IMR-90 (cell line): Measurements from ENCODE around the gene CLIC3. TPM values are rescaled to one million over a fixed set of nuclear protein-coding genes. Genes with fewer than 3 reads are reported as not detected.

Experiments used
- ATAC-seq: fragments of 200-7000 bp; cut with Tn5 transposase; 2 replicates; pipeline ENCODE4 v1.9.1; 2020; ENCODE audit warnings: low read depth, mild to moderate bottlenecking, moderate library complexity
- BruUV-seq: library from RNA; stranded (reverse); fragments of 400-500 nt; replicated peaks from 2 replicates; lab custom pipeline; 2021; lab: Mats Ljungman, UMichigan
- CTCF ChIA-PET: fragments of 300-600 bp; formaldehyde crosslinking; extraction: SDS; loops from one replicate; lab custom pipeline; 2021; ENCODE audit warnings: antibody characterized with exemption; lab: Yijun Ruan, JAX
- POLR2A ChIA-PET: fragments of 300-600 bp; sonication (Branson Sonifier 250); formaldehyde crosslinking; loops from one replicate; lab custom pipeline; 2022; ENCODE audit warnings: antibody characterized with exemption; ENCODE audit not compliant: unreplicated experiment; lab: Charles Lee
- DNase-seq: peaks from one replicate; pipeline ENCODE4 v3.0.0; 2013
- H2AFZ ChIP-seq: replicated peaks from 2 replicates; pipeline ENCODE3; 2013; ENCODE audit warnings: low read length, mild to moderate bottlenecking; ENCODE audit not compliant: poor library complexity
- H2AK5ac ChIP-seq: 2 replicates; pipeline ENCODE4 v1.6.1; 2013; ENCODE audit warnings: low read depth, low read length, inconsistent platforms
- H2AK9ac ChIP-seq: replicated peaks from 2 replicates; pipeline ENCODE3; 2013; ENCODE audit warnings: mild to moderate bottlenecking, low read depth, low read length, moderate library complexity; ENCODE audit not compliant: poor library complexity
- H2BK120ac ChIP-seq: 2 replicates; pipeline ENCODE4 v1.6.1; 2013; ENCODE audit warnings: low read depth, low read length, inconsistent platforms
- H2BK15ac ChIP-seq: 3 replicates; pipeline ENCODE4 v1.6.1; 2013; ENCODE audit warnings: low read depth, low read length, inconsistent platforms
- H2BK20ac ChIP-seq: 2 replicates; pipeline ENCODE4 v1.6.1; 2013; ENCODE audit warnings: low read depth, mild to moderate bottlenecking, inconsistent platforms, low read length, moderate library complexity
- H2BK5ac ChIP-seq: 2 replicates; pipeline ENCODE4 v1.6.1; 2013; ENCODE audit warnings: mild to moderate bottlenecking, low read depth, low read length, inconsistent platforms; ENCODE audit not compliant: poor library complexity, severe bottlenecking
- H3K14ac ChIP-seq: replicated peaks from 2 replicates; pipeline ENCODE4 v1.6.1; 2013; ENCODE audit warnings: low read depth, low read length, inconsistent platforms
- H3K18ac ChIP-seq: 2 replicates; pipeline ENCODE4 v1.6.1; 2013; ENCODE audit warnings: low read depth, low read length, control low read depth
- H3K23ac ChIP-seq: 2 replicates; pipeline ENCODE4 v1.6.1; 2013; ENCODE audit warnings: low read depth, low read length, inconsistent platforms
- H3K27ac ChIP-seq: 2 replicates; pipeline ENCODE4 v1.5.1; 2013; ENCODE audit warnings: mild to moderate bottlenecking, control low read depth, low read length; ENCODE audit not compliant: insufficient read depth
- H3K27me3 ChIP-seq: 2 replicates; pipeline ENCODE4 v1.6.1; 2013; ENCODE audit warnings: low read length; ENCODE audit not compliant: control insufficient read depth, insufficient read depth
- H3K36me3 ChIP-seq: 2 replicates; pipeline ENCODE4 v1.6.1; 2013; ENCODE audit warnings: low read length, mixed read lengths; ENCODE audit not compliant: control insufficient read depth, insufficient read depth
- H3K4ac ChIP-seq: 2 replicates; pipeline ENCODE4 v1.6.1; 2013; ENCODE audit warnings: low read depth, low read length, inconsistent platforms
- H3K4me1 ChIP-seq: 2 replicates; pipeline ENCODE4 v1.6.1; 2013; ENCODE audit warnings: low read length, mixed read lengths; ENCODE audit not compliant: control insufficient read depth, insufficient read depth
- H3K4me2 ChIP-seq: 2 replicates; pipeline ENCODE4 v1.6.1; 2013; ENCODE audit warnings: low read depth, mild to moderate bottlenecking, control low read depth, low read length, moderate library complexity
- H3K4me3 ChIP-seq: 2 replicates; pipeline ENCODE4 v1.5.1; 2013; ENCODE audit warnings: low read depth, mild to moderate bottlenecking, control low read depth, low read length, moderate library complexity; ENCODE audit not compliant: insufficient read depth
- H3K56ac ChIP-seq: 2 replicates; pipeline ENCODE4 v1.6.1; 2013; ENCODE audit warnings: low read length, inconsistent platforms; ENCODE audit not compliant: insufficient read depth; ENCODE audit errors: extremely low read depth
- H3K79me1 ChIP-seq, 2 experiments: 2 replicates each; pipeline ENCODE4 v1.6.1; 2013; ENCODE audit warnings: low read length in 2 of 2, inconsistent platforms in 1 of 2, low read depth in 1 of 2
- H3K9ac ChIP-seq: 2 replicates; pipeline ENCODE4 v1.6.1; 2013; ENCODE audit warnings: low read depth, low read length, control low read depth
- H3K9me1 ChIP-seq: 2 replicates; pipeline ENCODE4 v1.6.1; 2013; ENCODE audit warnings: low read length, inconsistent platforms; ENCODE audit not compliant: insufficient read depth
- H3K9me3 ChIP-seq: 2 replicates; pipeline ENCODE4 v1.6.1; 2013; ENCODE audit warnings: low read length; ENCODE audit not compliant: control insufficient read depth, insufficient read depth
- H4K20me1 ChIP-seq: 2 replicates; pipeline ENCODE4 v1.6.1; 2013; ENCODE audit warnings: low read length, inconsistent platforms; ENCODE audit not compliant: insufficient read depth
- H4K5ac ChIP-seq: 2 replicates; pipeline ENCODE4 v1.6.1; 2013; ENCODE audit warnings: mild to moderate bottlenecking, low read depth, low read length, control low read depth
- H4K8ac ChIP-seq, 2 experiments: 2 replicates each; pipeline ENCODE4 v1.6.1; 2013; ENCODE audit warnings: low read depth in 2 of 2, low read length in 2 of 2, control low read depth in 1 of 2, inconsistent platforms in 1 of 2
- H4K91ac ChIP-seq: 2 replicates; pipeline ENCODE4 v1.6.1; 2013; ENCODE audit warnings: low read depth, low read length, inconsistent platforms; ENCODE audit not compliant: insufficient read depth
- BHLHE40 ChIP-seq: fragments of 150-350 bp; IDR thresholded peaks from 2 replicates; pipeline ENCODE4 v1.6.1; 2016; ENCODE audit warnings: mild to moderate bottlenecking, low read depth, low read length
- CEBPB ChIP-seq: IDR thresholded peaks from 2 replicates; pipeline ENCODE4 v1.6.1; 2012; ENCODE audit warnings: low read depth, low read length, improper control_type of control experiment
- FOS ChIP-seq: fragments of 150-350 bp; IDR thresholded peaks from 2 replicates; pipeline ENCODE4 v1.6.1; 2016; ENCODE audit warnings: low read depth, low read length
- MAFK ChIP-seq: IDR thresholded peaks from 2 replicates; pipeline ENCODE4 v1.6.1; 2012; ENCODE audit warnings: low read depth, low read length, improper control_type of control experiment
- RAD21 ChIP-seq: IDR thresholded peaks from 2 replicates; pipeline ENCODE4 v1.6.1; 2012; ENCODE audit warnings: low read length, improper control_type of control experiment
- RFX5 ChIP-seq: IDR thresholded peaks from 2 replicates; pipeline ENCODE4 v1.8.0; 2012; ENCODE audit warnings: low read depth, mild to moderate bottlenecking, low read length, moderate library complexity
- WGBS, 2 experiments: methylation state at CpG; one replicate each; pipeline versions ENCODE4 v1.1.5 to v1.1.7; 2013; ENCODE audit warnings: missing lambda C conversion rate in 2 of 2; ENCODE audit not compliant: insufficient read length in 1 of 2; ENCODE audit errors: extremely low coverage in 2 of 2; 5-methylcytosine and 5-hydroxymethylcytosine counted together
- dilution Hi-C: fragments of 300-500 bp; cut with HindIII; formaldehyde crosslinking; loops from one replicate; pipeline ENCODE4 v1.14.3; 2018; ENCODE audit warnings: low sequenced_read_pairs; ENCODE audit not compliant: unreplicated experiment
- in situ Hi-C: fragments of 300-500 bp; cut with MboI; formaldehyde crosslinking; loops from 3 replicates; pipeline ENCODE4 v1.14.3; 2019; ENCODE audit warnings: low sequenced_read_pairs, inconsistent platforms, mixed read lengths
- intact Hi-C: fragments of 100-400 bp; cut with micrococcal nuclease; formaldehyde crosslinking; loops from 2 replicates; pipeline ENCODE4 v1.10.0; 2022
- polyA plus RNA-seq, 3 experiments: library from polyadenylated mRNA; depleted of rRNA; stranded (reverse); fragments of >200 nt; gene quantifications; 2 replicates each; pipeline ENCODE4 v1.2.3, GENCODE V29; 2012; ENCODE audit warnings: low replicate concordance in 1 of 3
- total RNA-seq: library from RNA; depleted of rRNA; stranded (reverse); fragments of >200 nt; gene quantifications from 2 replicates; pipeline ENCODE4 v1.2.3, GENCODE V29; 2012
- TF ChIP-seq, protein P1 (sequence below): fragments of 150-350 bp; IDR thresholded peaks from 2 replicates; pipeline ENCODE4 v1.6.1; 2017; ENCODE audit warnings: mild to moderate bottlenecking, antibody characterized with exemption, low read length, low read depth
- TF ChIP-seq, protein P2 (sequence below): conservative IDR thresholded peaks from 2 replicates; pipeline ENCODE4 v1.5.1; 2012; ENCODE audit warnings: mild to moderate bottlenecking, low read depth, low read length, improper control_type of control experiment

The CLIC3 gene
- total and polyA plus RNA-seq, 2 of the 4 experiments (the other 2 are of a cell fraction) = 0.18 to 1.7 TPM

DNA sequence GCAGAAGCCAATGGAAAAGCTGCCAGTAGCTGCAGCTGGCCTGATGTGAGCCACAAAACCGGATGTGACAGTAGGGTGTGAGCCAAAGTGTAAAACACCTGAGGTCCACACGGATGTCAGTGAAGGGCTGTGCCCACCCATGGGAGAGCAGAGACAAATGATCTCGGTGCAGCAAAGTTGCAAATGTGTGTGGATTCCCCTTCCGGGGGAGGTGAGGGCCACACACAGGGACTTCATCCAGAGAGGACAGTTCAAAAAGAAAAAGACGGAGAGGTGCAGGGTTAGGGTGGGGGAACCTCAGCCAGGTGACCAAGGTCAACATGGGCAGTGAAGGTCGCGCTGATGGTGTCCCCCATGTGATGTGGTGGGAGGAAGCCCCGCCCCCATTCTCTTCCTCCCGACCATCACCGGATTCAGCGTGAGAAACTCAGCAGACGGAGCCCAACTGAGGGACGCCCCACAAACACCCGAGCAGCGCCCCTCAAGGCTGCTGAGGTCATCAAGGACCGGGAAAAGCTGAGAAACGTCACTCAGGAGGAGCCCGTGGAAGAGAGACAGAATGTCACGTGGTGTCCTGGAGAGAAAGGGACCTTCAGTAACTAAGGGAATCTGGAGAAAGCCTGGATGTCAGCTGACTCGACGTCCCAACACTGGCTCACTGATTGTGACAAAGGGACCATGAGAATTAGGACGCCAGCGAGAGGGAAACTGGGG, 30.4 kb downstream of the CLIC3 start:
- peak overlapping the region; percentile 13 for H2AK9ac ChIP-seq
- no peak overlapping the region for H2AK5ac ChIP-seq
- no peak overlapping the region for H3K56ac ChIP-seq
- H3K4me1 ChIP-seq = no peaks in the 10 kb centered on the region
- no peak overlapping the region for H3K4me3 ChIP-seq
- H3K27me3 ChIP-seq = peaks cover 17% of the 10 kb centered on the region
- H3K9me1 ChIP-seq = peaks cover 2% of the 10 kb centered on the region; the same call in 1 of the 2 replicates
- H3K9me3 ChIP-seq = no peaks in the 10 kb centered on the region
- intact Hi-C loops = no loop called here
- no peaks in the 10 kb centered on the region for H3K36me3 ChIP-seq
- H3K4ac ChIP-seq = no peak overlapping the region
- H3K23ac ChIP-seq = no peak overlapping the region
- 11% methylated on average over 5 of the region's 23 CpGs; no CpG with 5 or more reads in 1 of the 2 experiments for WGBS, 2 experiments
- no peak overlapping the region for H3K9ac ChIP-seq
- no peak for DNase-seq
- H4K8ac ChIP-seq = no peak overlapping the region
- peak overlapping the region; percentile 78 for H2AFZ ChIP-seq
- no peak overlapping the region for H3K18ac ChIP-seq
- H3K14ac ChIP-seq = no peak overlapping the region
- no peak overlapping the region for H2BK15ac ChIP-seq
- POLR2A ChIA-PET = interaction anchor here (0.6 kb wide), 1 partner anchor 113 kb away, joined by 3 read pairs; no protein-coding TSS in a partner anchor
- H2BK120ac ChIP-seq = no peak overlapping the region
- CTCF ChIA-PET = no interaction called here
- in situ Hi-C loops = no loop called here
- no peak overlapping the region for H2BK5ac ChIP-seq
- H4K5ac ChIP-seq = no peak overlapping the region
- H4K91ac ChIP-seq = no peak overlapping the region
- dilution Hi-C loops = no loop called here
- no TSS peak for BruUV-seq
- no peaks in the 10 kb centered on the region for H3K79me1 ChIP-seq
- H3K27ac ChIP-seq = no peak overlapping the region
- no peak for ATAC-seq
- TF ChIP-seq, protein P1, sequence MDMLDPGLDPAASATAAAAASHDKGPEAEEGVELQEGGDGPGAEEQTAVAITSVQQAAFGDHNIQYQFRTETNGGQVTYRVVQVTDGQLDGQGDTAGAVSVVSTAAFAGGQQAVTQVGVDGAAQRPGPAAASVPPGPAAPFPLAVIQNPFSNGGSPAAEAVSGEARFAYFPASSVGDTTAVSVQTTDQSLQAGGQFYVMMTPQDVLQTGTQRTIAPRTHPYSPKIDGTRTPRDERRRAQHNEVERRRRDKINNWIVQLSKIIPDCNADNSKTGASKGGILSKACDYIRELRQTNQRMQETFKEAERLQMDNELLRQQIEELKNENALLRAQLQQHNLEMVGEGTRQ = peak; percentile 78
- TF ChIP-seq BHLHE40 = no peak
- no peak for TF ChIP-seq CEBPB
- TF ChIP-seq, protein P2, sequence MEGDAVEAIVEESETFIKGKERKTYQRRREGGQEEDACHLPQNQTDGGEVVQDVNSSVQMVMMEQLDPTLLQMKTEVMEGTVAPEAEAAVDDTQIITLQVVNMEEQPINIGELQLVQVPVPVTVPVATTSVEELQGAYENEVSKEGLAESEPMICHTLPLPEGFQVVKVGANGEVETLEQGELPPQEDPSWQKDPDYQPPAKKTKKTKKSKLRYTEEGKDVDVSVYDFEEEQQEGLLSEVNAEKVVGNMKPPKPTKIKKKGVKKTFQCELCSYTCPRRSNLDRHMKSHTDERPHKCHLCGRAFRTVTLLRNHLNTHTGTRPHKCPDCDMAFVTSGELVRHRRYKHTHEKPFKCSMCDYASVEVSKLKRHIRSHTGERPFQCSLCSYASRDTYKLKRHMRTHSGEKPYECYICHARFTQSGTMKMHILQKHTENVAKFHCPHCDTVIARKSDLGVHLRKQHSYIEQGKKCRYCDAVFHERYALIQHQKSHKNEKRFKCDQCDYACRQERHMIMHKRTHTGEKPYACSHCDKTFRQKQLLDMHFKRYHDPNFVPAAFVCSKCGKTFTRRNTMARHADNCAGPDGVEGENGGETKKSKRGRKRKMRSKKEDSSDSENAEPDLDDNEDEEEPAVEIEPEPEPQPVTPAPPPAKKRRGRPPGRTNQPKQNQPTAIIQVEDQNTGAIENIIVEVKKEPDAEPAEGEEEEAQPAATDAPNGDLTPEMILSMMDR = no peak
- TF ChIP-seq FOS = no peak
- TF ChIP-seq RAD21 = no peak
- no peak for TF ChIP-seq MAFK
- TF ChIP-seq RFX5 = no peak
- no peak overlapping the region for H2BK20ac ChIP-seq
- H3K4me2 ChIP-seq = peak overlapping the region; percentile 70
- no peaks in the 10 kb centered on the region for H4K20me1 ChIP-seq
